Astrocyte of the cerebellum (primary cell): ENCODE measurements around the gene KANK4.
"Not testable (repeated sequence)": the region's sequence is repeated elsewhere in the genome, so short reads cannot be mapped to it uniquely, and the experiment has no call there.

ENCODE experiments used
- DNase-seq: peaks from one replicate; pipeline ENCODE4 v3.0.0-alpha.2; 2011; ENCODE audit warnings: low read depth
- H3K4me3 ChIP-seq: 2 replicates; pipeline ENCODE4 v1.5.1; 2011; ENCODE audit warnings: mild to moderate bottlenecking, low read depth, low read length, moderate library complexity
- CTCF ChIP-seq: IDR thresholded peaks from 2 replicates; pipeline ENCODE4 v1.5.1; 2012; ENCODE audit warnings: low read length, low read depth, moderate library complexity, mild to moderate bottlenecking; ENCODE audit errors: missing control alignments
- in situ Hi-C: cut with HindIII; loops from 2 replicates; pipeline ENCODE4 v1.10.0; 2017; ENCODE audit warnings: low sequenced_read_pairs

KANK4 gene

DNA sequence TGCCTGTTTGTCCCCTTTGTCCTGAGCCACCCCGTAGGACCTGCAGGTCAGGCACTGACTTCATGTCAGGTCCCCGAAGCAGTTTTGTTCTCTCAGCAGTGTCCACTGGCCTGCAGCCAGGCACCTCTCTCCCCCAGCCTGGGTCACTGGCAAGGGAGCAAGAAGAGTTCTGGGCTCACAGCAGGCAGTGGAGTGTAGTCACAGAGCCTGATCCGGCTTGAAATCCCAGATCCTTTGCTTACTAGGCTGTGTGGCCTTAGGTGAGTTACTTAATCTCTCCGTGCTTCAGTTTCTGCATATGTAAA lies 90.4 kb downstream of the KANK4 start:
- in situ Hi-C loops, result no loop called here

GRCh38 chr1:62228136-62228882 lies 90.9 kb downstream of the KANK4 start:
- no peak for DNase-seq
- no peak overlapping the region for H3K4me3 ChIP-seq
- in situ Hi-C loops, result no loop called here
- no peak for TF ChIP-seq CTCF

More for the DNA sequence above, 90.4 kb downstream of the KANK4 start:
- no peak overlapping the region for H3K4me3 ChIP-seq
- no peak for DNase-seq
- no peak for TF ChIP-seq CTCF

DNA sequence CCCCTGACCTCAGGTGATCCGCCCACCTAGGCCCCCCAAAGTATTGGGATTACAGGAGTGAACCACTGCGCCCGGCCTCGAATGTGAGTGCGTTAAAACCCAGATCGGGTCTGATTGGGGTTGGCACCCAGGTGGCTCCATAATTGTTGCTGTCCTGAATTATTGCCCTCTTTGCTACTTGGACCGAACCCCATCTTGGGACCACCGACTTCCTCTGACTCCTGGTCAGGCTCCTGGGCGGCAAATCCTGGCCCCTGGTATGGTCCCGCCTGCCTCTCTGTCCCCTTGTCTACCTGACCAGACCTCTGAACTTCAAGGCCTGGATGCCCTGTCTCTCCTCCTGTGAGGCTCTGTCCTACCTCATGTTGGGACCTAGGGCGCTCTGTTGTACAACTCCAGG lies 91.7 kb downstream of the KANK4 start:
- in situ Hi-C loops, result no loop called here
- no peak for DNase-seq
- TF ChIP-seq CTCF, result no peak
- H3K4me3 ChIP-seq, result no peak overlapping the region

DNA sequence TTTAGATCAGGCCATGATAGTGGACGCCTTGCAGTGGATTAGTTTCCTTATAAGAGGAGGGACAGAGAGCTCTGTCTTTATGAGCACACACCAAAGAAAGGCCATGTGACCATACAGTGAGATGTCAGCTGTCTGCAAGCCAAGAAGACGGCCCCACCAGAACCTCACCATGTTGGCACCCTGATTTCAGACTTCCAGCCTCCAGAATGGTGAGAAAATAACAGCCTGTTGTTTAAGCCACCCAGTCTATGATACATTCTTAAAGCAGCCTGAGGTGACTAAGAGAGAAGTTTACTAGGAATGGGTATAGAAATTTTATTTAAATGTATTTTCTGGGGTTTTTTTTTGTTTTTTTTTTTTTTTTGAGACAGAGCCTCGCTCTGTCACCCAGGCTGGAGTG lies 95.1 kb downstream of the KANK4 start:
- in situ Hi-C loops, result no loop called here
- DNase-seq, result no peak
- no peak for TF ChIP-seq CTCF
- no peak overlapping the region for H3K4me3 ChIP-seq

- in situ Hi-C loops, result no loop called here
- TF ChIP-seq CTCF, result no peak
- no peak for DNase-seq
- no peak overlapping the region for H3K4me3 ChIP-seq
These were observed 96.9 kb downstream of the KANK4 start for GRCh38 chr1:62222321-62222720.

- TF ChIP-seq CTCF, result no peak
- no peak overlapping the region for H3K4me3 ChIP-seq
- in situ Hi-C loops, result no loop called here
- no peak for DNase-seq
These were observed 98.1 kb downstream of the KANK4 start for GRCh38 chr1:62221171-62221570.

DNA sequence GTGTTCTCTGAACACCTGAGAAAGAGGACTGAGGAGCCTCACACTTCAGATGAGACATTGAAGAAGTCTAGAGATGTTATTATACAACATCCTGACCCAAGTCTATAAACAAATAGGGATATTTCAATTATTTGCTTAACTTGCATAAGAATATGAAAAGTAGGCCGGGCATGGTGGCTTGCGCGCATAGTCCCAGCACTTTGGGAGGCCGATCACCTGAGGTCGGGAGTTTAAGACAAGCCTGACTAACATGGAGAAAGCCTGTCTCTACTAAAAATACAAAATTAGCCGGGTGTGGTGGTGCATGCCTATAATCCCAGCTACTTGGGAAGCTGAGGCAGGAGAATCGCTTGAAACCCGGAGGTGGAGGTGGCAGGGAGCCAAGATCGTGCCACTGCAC lies 98.8 kb downstream of the KANK4 start:
- not testable (repeated sequence) for DNase-seq

More for the DNA sequence above, 98.8 kb downstream of the KANK4 start:
- H3K4me3 ChIP-seq, in situ Hi-C loops: not testable (repeated sequence)
